Stimulated activated CD8-positive, alpha-beta memory T cell treated with anti-CD3 and anti-CD28 coated beads, Interleukin-15, amount 100 ng/mL, for 1 hour (primary cell): ENCODE measurements around the gene SCFD2.
"Not testable (repeated sequence)": the region's sequence is repeated elsewhere in the genome, so short reads cannot be mapped to it uniquely, and the experiment has no call there.

Source experiments
- DNase-seq: peaks from one replicate; pipeline ENCODE4 v3.0.0-alpha.2; 2020; ENCODE audit warnings: low read depth

SCFD2 gene

GRCh38 chr4:53237811-53238210 lies 128.1 kb downstream of the SCFD2 start:
- DNase-seq: not testable (repeated sequence)

- DNase-seq: not testable (repeated sequence)
Measured at GRCh38 chr4:53236624-53237023, 129.2 kb downstream of the SCFD2 start.

GRCh38 chr4:53235547-53235946 lies 130.3 kb downstream of the SCFD2 start:
- DNase-seq: no peak

- DNase-seq: no peak
Measured at GRCh38 chr4:53234669-53235068, 131.2 kb downstream of the SCFD2 start.

GRCh38 chr4:53234111-53234510 lies 131.8 kb downstream of the SCFD2 start:
- no peak for DNase-seq

- no peak for DNase-seq
Measured at GRCh38 chr4:53233114-53233795, 132.6 kb downstream of the SCFD2 start.

GRCh38 chr4:53232371-53232770 lies 133.5 kb downstream of the SCFD2 start:
- no peak for DNase-seq

- no peak for DNase-seq
Measured at GRCh38 chr4:53228036-53228435, 137.8 kb downstream of the SCFD2 start.

GRCh38 chr4:53227451-53227850 lies 138.4 kb downstream of the SCFD2 start:
- DNase-seq: no peak

GRCh38 chr4:53221832-53222480 lies 143.9 kb downstream of the SCFD2 start:
- DNase-seq: no peak

GRCh38 chr4:53219148-53219547 lies 146.7 kb downstream of the SCFD2 start:
- DNase-seq: not testable (repeated sequence)

GRCh38 chr4:53208753-53209152 lies 157.1 kb downstream of the SCFD2 start:
- DNase-seq: no peak

GRCh38 chr4:53205970-53206369 lies 159.9 kb downstream of the SCFD2 start:
- no peak for DNase-seq

- no peak for DNase-seq
Measured at GRCh38 chr4:53199356-53199755, 166.5 kb downstream of the SCFD2 start.

GRCh38 chr4:53197772-53198142 lies 168.1 kb downstream of the SCFD2 start:
- DNase-seq: no peak

GRCh38 chr4:53196882-53197771 lies 168.7 kb downstream of the SCFD2 start:
- DNase-seq: no peak

- DNase-seq: no peak
Measured at GRCh38 chr4:53195815-53196661, 169.8 kb downstream of the SCFD2 start.

- no peak for DNase-seq
Measured at GRCh38 chr4:53194727-53195126, 171.1 kb downstream of the SCFD2 start.

GRCh38 chr4:53193111-53193510 lies 172.8 kb downstream of the SCFD2 start:
- DNase-seq: no peak

- DNase-seq: no peak
Measured at GRCh38 chr4:53192496-53192895, 173.4 kb downstream of the SCFD2 start.

GRCh38 chr4:53191997-53192396 lies 173.9 kb downstream of the SCFD2 start:
- no peak for DNase-seq

- no peak for DNase-seq
Measured at GRCh38 chr4:53189011-53189410, 176.8 kb downstream of the SCFD2 start.
